Medulla oblongata (tissue), 1 donor: ENCODE results near the gene WWP2.
"Not testable (repeated sequence)": the region's sequence is repeated elsewhere in the genome, so short reads cannot be mapped to it uniquely, and the experiment has no call there.

Experiments used
- DNase-seq: peaks from one replicate; pipeline ENCODE4 v3.0.0-alpha.2; 2015; ENCODE audit errors: extremely low spot score

Gene WWP2

DNA sequence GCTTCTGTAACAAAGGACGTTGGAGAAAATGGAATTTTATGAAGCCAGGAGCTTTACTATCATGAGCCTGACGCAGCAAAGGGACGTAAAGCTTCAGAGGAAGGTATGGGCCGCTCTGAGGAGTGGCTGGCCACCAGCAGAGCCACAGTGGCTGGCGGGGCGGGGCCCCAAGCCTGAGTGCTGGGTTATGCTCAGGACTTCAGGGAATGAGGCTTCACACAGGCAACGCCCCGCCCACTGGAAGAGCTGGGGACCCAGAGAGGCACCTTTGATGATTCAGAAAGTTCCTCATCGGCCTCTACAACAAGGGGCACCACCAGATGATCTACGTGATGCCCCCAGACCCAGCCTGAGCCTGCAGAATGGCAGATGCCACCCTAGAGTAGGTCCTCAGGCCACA lies 16.2 kb upstream of the WWP2 start:
- no peak for DNase-seq

GRCh38 chr16:69747115-69747514 lies 15.0 kb upstream of the WWP2 start:
- no peak for DNase-seq

DNA sequence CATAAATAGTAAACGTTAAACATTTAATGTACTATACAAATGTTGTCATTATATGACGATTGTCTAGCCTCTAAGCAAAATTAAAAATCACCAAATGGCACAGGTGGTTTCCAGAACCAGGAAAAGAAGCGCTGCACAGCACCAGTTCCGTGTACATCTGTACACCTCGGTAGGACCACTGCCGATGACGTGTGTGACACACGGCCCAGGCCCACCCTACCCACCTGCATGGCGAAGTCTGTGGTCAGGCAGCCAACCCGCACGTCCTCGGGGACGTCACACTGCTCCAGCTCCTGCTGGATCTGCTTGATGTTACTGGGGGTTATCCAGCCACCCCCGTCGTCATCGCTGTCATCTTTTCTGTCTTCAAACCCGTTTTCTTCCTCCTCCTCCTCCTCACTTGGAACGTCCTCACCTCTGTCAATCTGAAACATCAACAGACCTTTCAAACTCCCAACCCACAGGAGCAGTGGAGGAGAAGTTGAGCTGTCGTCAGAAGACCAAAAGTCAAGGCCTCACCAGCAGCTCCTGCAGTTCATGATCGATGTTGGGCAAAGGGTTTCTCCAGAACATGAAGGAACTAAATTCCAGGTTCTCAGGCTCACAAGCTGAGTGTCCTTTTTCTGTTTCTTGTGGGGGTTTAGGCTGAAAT lies 13.3 kb upstream of the WWP2 start:
- no peak for DNase-seq

DNA sequence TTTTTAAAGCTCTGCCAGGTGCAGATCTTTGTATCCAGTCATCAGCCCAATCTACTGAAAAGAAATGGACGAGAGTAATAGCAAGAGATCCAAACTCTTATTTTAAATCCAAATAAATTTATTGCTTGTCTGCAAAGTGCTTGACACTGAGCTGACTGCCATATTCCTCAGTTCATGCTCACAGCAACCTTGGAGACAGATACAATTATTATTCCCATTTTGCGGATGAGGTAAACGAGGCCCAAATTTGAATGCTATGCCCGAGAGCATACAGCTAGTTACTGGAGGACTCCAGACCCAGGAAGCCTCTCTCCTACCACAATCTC lies 8.0 kb upstream of the WWP2 start:
- DNase-seq, result no peak

GRCh38 chr16:69754469-69755310 lies 7.4 kb upstream of the WWP2 start, which contains the start of gene NOB1:
Gene NOB1 (minus strand): TSS chr16:69754926. CDS start chr16:69754910, 16 bp downstream.
- peak; percentile 98 for DNase-seq

DNA sequence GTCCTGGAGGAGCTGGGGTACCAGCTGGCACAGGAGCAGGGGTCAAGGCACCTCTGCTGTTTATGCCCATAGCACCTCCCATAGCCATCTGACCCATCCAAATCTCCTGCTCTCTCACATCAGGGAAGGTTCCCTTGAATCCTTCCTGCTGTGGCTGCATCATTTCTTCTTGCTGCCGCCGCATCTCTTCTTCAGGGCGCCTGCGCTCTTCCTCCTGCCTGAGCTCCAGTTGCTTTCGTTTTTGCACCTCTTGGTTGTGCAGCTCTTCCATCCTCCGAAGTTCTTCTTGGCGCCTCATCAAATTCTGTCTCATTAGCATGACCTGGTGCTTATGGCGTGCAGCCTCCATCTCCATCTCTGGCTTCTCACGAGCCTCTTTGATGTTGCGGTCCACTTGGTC lies 5.4 kb upstream of the WWP2 start:
- DNase-seq, result no peak

DNA sequence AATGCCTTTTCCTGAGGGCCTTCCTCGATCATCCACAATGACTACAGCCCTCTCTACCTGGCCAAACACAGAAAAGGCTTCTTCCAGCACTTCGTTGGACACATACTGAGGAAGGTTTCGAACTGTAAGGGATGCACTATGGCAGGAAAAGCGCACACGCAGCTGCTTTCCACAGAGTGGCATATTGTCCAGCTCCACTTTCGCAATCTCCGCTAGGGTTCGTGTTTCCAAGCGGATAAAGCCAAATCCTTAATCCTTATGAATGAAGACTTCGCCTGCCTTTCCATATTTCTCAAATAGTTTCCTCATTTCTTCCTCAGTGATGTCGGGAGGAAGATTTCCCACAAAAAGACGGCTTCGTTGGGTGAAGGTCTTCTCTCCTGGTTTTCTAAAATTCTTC lies 4.8 kb upstream of the WWP2 start:
- DNase-seq, result not testable (repeated sequence)

DNA sequence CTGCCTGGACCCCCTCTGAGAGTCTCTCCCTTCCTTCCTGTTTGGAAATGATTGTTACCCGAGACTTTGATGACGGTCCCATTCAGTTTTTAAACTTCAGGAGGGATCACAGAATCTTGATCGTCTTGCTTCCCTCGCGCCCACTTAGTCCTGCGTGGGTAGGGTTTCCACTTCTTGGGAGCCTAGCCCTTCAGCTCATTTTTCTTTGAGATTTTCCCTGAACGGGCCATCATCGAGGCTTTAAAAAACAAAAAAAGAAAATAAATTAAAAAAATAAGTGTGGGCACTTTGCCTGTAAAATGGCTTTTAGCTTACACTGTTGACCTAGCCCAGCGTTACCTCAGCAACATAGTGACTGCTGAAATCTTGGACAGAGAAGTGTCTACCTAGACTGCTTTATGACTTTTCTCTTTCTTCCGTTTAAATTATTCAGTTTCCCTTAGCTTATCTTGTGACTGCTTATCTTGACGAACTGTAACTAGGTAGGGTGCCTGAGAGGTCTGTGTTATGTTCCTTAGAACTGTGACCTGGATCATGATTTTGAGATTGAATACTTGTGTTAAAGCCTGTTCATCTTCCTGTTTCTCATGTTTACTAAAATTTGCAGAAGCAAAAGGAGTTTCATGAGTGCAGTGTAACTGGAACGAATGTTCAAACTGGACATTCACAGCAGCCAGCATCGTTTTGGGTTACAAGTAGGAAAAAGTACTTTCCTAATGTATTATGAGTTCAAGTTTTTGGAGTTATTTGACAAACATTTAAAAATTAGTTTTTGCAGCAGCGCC lies 874 bp downstream of the WWP2 start:
- DNase-seq, result peak; percentile 30

GRCh38 chr16:69763599-69763942 lies 1.4 kb downstream of the WWP2 start:
- DNase-seq, result no peak

DNA sequence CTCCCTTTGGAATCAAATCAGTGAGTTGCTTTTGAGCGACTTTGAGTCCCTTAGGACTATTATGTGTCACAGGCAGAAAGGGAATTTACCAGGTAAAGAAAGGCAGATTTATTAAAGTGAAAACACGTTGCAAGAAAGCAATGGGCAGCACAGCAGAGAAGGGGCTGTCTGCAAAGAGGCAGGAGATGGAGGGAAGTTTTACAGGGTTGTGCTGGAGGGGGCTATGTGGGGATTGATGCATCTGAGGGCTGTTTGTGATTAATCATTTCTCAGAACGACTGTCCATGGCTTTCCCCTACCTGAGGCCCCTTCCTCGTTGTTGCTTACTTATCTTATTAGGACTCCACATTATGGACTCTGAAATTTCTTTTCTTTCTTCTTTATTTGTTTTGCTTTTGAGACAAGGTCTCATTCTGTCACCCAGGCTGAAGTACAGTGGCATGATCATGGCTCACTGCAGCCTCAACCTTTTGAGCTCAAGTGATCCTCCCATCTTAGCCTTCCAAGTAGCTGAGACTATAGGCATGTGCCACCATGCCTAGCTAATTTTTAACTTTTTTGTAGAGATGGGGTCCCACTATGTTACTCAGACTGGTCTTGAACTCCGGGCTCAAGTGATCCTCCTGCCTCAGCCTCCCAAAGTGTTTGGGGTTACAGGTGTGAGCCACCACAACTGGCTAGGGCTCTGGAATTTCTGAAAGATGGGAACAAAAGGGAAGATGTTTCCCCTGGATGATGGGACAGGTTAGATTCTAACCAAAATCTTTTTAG lies 5.5 kb downstream of the WWP2 start:
- DNase-seq, result no peak

DNA sequence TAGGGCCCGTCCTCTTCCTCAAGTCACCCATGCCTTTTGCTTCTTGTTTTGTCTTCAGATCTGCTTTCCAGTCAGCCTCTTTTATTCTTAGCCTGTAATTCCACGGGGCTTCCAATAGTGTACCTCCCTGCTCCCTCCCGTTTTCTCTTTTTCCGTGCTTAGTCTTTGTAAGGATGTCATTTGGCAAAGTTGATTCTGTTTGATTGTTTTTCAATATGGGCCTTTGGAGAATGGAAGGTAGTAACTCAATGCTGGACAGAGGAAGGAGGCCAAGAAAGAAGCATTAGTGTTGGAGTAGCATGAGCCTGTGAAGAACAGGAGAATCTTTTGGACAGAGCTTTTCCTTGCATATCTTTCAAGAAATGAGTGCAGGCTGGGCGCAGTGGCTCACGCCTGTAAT lies 6.5 kb downstream of the WWP2 start:
- DNase-seq, result no peak

DNA sequence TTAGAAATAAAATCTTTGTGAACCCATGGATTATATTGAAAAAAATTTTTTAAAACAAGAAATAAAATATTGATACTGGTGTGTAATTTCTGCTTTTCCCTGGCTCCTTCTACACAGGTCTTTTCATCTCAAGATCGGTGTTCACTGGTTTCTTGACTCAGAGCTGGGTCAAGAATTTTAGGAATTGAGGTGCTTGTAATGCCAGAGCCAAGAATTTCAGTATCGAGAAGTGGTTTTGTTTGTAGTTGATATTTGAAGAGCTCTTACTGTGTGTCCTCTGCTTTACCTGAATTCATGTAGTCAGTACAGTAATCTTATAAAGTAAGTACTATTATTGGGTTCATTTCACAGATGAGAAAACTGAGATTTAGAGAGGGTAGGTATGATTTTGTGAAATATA lies 7.3 kb downstream of the WWP2 start:
- no peak for DNase-seq

- DNase-seq, result no peak
Measured at GRCh38 chr16:69771651-69771967, 9.5 kb downstream of the WWP2 start.

- DNase-seq, result no peak
Measured at GRCh38 chr16:69773260-69773947, 11.3 kb downstream of the WWP2 start.

GRCh38 chr16:69775563-69775962 lies 13.4 kb downstream of the WWP2 start:
- no peak for DNase-seq

- no peak for DNase-seq
Measured at GRCh38 chr16:69779724-69780123, 17.6 kb downstream of the WWP2 start.

- no peak for DNase-seq
Measured at GRCh38 chr16:69781118-69781517, 19.0 kb downstream of the WWP2 start.

GRCh38 chr16:69784586-69784985 lies 22.5 kb downstream of the WWP2 start:
- DNase-seq, result no peak

GRCh38 chr16:69787883-69788282 lies 25.8 kb downstream of the WWP2 start:
- DNase-seq, result no peak

DNA sequence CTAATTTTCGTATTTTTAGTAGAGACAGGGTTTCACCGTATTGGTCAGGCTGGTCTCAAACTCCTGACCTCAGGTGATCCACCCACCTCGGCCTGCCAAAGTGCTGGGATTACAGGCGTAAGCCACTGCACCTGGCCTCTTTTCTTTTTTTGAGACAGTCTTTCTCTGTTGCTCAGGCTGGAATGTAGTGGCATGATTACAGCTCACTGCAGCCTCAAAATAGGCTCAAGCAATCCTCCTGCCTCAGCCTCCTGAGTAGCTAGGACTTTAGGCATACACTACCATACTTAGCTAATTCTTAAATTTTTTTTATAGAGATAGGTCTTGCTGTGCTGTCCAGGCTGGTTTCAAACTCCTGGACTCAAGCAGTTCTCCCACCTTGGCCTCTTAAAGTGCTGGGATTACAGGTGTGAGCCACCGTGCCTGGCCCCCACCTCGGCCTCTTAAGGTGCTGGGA lies 29.3 kb downstream of the WWP2 start:
- not testable (repeated sequence) for DNase-seq

GRCh38 chr16:69793526-69793925 lies 31.4 kb downstream of the WWP2 start:
- DNase-seq, result no peak
